Iris pigment epithelial cell (primary cell): ENCODE measurements around the gene NAV1.

Experiments used
- DNase-seq: peaks from one replicate; pipeline ENCODE4 v3.0.0-alpha.2; 2011; ENCODE audit warnings: low read depth

NAV1 gene

DNA sequence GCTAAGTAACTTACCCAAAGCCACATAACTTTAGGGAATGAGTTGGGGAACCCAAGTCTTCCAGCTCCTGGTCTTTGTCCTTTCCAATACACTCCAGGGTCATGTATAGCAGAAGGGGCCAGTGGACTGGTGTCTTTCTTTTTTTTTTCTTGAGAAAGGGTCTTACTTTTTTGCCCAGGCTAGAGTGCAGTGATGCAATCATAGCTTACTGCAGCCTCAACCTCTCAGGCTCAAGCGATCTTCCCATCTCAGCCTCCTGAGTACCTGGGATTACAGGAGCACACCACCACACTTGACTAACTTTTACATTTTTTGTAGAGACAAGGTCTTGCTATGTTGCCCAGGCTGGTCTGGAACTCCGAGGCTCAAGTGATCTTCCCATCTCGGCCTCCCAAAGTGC lies 12.2 kb downstream of the NAV1 start:
- DNase-seq, result no peak

DNA sequence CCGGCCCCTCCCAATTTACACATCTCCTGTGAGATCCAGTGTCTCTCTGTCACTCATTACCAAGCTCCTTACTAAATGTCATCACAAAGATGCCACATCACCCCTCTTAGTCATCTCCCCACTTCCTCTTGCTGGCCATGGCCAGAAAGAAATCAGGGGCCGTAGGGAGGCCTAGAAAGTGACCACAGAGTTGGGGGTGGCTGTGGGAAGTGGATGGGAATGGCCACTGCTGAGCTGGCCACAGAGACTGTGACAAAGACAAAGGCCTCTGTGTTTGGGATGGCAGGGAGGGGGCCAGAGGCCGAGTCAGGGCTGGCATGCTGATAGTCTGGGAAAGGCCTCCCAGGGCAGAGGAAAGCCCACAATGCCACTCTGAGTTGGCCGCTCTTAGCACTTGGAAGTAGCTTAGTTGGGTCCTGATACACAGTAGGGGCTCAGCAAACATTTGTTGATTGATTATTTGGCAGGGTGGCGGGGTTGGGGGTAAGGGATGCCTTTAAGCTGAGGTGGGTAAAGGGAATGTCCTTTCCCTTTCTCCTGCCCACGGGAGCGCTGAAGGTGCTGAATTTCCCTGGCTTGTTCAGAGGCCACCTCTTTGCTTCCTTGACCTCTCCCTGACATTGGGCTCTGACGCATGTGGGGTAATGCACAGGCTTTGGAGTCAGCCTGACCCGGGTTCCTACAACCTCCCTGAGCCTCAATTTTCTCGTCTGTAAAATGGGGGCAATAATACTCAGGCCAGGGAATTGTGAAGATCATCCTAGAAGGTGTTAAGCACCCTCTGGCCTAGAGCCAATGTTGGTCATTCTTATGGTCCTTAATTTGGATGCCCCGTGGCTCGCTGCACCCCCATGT lies 13.2 kb downstream of the NAV1 start:
- DNase-seq, result peak; percentile 79

DNA sequence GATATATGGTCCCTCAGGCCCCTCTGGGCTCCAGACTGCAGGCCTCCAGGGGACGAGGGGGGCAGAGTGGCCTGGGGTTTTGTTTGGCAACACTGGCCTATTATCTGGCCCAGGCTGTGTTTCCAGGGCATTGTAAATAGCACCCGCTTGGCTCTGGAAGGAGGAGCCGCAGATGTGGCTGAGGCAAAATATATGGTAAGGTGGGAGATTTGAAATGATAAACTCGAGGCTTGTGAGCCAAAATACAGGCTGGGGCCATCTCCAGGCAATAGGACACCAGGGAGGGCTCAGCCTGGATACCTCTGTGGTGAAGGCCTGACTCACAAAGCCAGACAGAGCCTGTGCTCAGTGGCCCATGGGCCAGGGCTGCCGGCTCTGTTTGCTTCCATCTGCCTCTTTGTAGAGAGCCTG lies 14.0 kb downstream of the NAV1 start:
- DNase-seq, result peak; percentile 82

DNA sequence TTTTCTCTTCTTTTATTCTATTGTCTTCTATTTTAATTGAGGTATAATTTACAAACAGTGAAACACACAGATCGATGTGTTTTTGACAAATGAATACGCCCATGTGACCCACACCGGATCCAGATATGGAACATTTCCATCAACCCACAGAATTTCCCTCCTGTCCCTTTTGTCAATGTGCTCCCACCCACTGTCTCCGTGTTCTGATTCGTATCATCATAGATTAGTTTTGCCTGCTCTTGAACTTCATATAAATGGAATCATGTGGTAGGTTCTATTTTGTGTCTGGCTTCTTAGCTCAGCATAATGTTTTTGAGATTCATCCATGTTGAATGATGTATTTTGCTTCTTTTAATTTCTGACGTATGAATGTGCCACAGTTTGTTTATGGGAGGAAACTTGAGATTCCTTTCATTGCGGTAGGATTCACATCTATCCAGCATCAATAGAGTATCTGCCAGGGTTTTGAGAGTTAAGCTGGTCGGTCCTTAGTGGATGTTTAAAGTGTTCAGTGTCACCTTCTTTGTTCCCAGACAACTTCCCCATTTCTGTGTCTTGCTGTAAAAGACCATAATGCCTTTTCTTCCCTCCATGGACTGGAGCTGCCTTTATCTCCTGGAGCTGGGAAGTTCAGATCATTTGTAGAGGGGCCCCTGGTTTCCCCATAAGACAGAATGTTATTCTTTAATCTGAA lies 14.7 kb downstream of the NAV1 start:
- DNase-seq, result peak; percentile 60

DNA sequence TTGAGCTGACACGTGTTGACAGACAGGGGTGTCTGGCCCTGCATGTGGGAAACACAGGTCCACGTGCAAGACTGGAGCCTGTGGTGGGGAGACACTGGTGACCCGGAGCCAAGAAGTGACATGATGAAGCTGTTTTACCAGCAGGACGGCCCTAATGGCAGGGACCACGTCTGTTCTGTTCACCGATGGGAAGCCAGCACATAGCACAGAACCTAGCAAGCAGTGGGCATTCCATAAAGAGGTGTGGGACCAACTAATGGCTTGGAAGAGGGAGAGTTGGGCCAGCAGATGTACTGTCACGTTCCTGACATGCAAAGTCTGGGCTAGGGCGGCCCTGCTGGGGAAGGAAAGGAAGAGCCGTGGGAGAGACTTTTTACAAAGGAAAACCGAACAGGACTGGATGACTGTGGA lies 15.3 kb downstream of the NAV1 start:
- DNase-seq, result no peak

DNA sequence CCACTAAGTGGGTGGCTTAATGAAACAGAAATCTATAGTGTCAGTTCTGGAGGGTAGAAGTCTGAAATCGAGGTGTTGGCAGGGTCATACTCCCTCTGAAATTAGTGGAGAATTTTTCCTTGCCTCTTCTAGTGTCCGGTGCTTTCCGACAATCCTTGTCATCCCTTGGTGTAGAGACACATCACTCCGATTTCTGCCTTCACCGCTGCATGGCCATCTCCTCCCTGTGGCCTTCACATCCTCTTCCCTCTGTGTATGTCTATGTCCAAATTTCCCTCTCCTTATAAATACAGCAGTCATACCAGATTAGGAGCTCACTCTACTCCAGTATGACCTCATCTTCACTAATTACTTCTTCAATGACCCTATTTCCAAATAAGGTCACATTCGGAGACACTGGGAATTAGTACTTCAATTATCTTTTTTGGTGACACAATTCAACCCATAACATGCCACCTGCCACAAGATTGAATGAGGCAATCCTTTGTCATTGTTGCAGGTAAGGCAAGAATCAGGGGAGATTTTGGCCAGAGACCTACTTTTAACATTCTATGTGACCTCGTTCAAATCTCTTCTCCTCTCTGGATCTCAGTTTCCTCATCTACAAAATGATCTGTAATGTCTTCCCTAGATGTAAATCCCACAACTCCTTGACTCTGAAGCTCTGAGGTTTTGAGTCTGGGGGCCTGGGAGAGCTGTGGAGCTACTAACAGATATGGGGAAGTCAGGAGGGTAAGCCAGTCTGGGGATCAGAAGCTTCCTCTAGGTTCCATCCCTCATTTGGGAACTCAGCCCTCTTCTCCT lies 16.1 kb downstream of the NAV1 start:
- no peak for DNase-seq

DNA sequence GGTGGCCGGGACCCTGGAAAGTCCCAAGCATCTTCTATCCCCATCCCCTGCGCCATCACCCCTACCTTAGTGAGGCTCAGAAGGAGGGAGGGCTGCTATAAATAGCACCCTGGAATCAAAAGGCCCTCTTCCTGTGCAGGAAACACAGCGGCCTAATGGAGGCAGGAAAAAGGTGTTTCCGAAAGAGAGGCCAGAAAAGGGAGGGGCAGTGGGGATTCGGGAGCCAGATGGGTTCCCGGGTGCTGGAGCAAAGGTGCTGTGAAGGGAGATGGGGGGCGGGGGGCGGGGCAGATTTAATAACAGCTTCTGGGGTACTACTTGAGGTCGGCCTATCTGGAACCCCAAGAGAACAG lies 16.6 kb downstream of the NAV1 start:
- no peak for DNase-seq

DNA sequence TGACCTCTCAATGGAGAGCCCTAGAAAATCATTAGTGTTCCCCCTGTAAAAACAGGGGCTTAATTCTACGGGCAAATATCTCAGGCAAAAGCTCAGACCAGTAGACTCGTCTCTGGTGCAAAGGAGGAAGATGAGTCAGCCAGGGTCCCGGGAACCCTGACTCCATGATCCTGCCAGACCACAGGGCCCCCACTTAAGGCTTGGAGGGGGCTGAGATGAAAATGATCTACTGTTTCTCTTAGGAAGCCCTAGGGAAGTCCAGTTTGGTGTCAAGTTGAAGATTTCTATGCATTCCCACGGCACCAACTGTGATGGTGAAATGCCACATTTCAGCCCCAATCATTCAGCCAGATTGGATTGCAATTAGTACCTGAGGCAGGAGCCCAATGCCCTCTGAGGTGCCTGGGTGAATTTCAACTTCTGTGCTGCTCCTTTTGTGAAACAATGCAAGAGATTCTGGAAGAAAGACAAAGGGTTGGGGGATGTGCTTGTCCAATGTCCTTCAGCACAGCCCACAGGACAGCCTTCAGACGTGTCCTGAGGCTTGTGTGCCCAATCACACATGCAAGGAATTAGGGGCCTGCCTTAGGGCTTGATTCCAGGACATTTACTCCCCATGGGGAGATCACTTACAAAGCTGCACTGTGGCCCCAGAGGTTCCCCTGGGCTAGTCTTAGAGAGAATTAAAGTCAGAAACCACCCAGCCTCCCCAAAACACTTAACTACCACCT lies 18.1 kb downstream of the NAV1 start:
- DNase-seq, result peak; percentile 80

DNA sequence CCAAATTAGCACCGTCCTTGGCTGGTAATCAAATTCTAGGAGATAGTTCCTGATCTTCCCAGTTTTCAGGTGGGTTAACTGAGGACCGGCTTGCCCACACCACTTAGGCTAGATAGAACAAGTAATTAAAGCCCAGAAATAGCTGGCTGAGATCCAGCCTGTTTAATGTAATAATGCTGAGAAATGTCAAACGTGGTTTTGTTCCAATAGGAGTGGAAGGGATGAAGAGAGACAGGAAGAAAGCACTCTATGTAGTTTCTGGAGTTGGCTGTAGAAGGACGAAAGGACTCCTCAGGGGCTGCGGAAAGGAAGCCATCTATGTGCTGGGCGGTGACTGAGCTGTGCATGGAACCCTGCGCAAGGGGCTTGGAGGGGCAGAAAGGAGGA lies 18.6 kb downstream of the NAV1 start:
- no peak for DNase-seq

DNA sequence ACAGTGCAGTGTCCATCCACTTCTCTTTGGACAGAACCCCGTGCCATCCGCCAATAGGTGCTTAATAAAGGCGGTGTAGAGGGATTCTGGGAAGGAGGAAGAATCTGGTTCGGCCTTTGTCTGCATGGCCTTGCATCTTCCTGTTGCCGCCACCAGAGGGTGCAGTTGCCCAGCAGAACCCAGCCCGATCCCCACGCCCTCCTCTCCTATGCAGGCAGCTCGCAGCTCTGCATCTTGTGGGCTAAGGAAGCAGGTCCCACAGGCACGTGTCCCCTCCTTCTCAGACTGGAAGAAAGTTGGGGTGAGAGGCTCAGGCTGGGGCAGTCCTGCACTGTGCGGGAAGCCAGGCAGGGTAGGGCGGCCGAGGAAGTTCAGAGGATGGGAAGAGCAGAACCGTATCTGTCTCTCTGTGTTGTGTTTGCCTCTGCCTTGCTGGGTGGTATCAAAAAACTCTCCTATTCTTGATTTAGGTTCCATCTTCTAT lies 20.8 kb downstream of the NAV1 start:
- peak; percentile 86 for DNase-seq

DNA sequence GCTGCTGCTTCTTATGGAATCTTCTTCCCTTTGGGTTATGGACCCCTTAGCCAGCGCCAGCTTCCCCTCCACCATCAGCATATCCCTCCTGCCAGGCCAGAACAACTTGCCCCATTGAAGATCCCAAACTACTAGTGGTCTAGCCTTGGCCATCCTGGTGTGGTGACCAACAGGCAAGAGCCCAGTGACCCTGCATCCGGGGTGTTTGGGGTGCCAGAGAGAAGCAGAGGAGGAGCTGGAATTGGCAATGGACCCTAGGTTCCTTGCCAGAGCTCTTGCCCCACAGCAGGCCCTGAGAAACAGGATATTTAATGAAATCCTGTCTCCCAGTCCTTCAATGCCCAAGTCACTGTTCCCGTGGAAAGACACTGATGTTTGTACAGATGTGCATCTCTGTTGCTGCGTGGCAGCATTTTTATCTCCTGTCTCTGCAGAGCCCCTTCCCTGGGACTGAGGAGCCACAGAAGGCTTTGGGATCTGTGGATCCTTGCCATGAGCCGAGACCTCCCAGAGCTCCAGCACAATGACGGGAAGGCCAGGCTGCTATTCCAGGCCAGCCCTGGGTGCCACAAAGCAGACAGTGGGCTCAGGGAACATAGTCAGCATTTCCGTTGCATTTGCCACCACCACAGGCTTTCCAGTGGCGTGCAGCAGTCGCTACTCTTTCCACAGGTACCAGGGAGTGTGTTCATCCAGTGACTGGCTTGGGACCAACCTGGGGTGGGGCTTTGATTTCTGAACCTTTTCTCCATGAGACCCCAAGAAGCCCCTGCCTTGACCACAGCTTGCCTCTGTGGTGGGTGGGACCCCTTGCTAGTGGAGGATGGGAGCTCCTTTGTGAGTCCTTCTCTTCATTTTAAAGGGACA lies 21.6 kb downstream of the NAV1 start:
- DNase-seq, result no peak

DNA sequence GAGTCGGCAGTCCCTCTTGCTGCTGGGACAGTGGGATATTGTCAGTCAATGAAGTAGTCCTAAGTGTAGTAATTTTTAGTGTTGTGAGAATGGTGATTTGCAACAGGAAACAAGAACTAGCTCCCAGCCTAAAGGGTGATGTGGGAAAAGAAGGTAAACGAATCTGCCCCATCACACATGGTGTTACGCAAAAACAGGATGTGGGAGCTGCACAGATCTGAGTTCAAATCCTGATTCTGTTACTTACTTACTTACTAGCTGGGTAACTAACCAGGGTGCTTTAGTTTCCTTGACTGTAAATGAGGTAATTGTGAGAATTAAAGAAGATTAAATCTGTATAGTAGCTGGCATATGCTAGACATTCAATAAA lies 22.3 kb downstream of the NAV1 start:
- peak; percentile 41 for DNase-seq

DNA sequence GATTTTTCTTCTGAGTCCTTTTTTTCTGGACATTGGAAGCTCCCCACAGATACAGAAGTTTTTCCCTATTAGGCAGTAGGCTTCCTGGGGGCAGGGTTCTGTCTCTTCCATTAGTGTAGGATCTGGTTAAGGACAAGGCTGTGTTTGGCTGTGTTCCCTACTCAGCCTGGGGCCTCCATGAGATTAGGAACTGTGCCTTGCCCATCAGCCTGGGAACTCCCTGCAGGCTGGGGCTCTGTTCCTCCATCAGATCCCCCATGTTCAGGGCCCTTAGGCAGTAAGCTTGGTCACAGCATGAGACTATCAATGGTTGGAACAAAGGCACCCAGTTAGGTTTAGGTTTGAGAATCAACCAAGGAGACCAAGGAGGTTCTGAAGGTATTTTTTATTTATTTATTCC lies 22.7 kb downstream of the NAV1 start:
- no peak for DNase-seq

DNA sequence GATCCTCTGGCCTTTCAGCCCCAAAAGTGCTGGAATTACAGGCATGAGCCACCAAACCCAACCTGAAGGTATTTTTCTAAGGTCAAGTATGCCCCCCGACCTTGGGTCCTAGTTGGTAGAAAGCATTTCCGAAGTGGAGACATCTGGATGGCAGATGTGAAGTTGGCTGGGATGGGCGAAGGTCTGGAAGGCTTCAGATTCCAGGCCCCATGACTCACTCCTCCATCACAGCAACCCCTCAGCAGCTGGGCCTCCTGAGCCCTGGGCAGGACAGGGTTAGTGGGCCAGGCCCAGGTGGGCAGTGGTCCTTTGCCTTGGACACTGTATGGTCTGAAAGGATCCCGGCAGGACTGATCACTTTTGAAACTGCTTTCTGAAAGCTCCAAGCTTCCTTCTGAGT lies 23.3 kb downstream of the NAV1 start:
- DNase-seq, result peak; percentile 91

DNA sequence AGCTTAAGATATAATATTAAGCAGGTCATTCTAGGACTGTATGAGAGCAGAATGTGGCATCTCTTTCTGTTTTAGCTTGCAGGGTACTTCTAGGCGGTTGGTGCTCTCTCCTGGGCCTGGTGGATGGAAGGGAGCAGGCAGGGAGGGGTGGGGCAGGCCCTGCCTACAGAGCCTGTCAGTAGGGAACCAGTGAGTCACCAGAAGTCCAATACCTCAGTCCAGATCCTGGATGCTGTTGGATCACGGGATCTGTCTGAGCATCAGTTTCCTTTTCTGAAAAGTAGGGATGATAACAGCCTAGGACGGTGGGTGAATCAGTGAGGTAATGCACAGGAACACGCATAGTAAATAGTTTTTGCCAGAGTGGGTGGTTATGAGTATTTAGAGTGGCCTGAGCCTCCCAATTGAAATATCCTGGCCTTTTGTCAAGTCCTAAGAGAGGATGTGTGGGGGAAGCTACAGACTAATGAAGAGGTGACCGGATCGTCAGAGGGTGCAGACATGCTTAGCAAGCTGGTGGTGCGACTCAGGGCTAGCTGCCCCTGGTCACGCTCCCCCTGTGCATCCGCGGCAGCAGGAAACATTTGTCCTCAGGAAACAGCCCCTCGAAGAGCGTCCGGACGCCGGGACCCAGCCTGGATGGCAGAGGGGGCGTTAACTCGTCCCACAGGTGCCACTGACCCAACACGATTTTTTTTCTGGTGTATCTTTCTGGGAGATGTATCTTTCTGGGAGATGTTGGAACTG lies 23.9 kb downstream of the NAV1 start:
- peak; percentile 88 for DNase-seq

DNA sequence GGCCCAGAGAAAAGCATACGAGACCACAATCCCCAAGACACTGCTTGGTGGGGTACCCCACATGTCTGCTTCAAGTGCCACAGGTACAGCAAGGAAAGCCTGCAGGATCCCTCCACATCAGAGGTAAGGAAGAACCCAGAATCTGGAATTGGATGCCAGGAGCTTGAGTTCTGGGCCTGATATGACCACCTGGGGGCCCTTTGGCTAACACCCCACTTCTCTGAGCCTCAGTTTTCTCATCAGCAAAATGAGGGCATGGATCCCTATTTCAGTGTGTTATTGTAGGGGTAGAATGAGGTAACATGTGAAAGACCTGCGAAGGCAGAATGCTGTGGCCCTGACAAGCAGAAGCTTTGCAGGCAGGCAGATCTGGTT lies 24.5 kb downstream of the NAV1 start:
- DNase-seq, result no peak

DNA sequence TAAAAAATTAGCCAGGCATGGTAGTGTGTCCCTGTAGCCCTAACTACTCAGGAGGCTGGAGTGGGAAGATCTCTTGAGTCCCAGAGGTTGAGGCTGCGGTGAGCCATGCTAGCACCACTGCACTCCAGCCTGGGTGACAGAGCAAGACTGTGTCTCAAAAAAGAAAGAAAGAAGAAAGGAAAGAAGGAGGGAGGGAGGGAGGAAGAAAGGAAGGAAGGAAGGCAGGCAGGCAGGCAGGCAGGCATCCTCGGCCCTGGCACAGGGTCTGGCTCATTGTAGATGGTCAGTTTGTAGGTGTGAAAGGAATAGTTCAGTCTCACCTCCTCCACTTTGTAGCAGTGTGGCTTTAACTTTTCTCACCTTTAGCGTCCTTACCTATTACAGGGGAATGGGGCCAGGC lies 25.0 kb downstream of the NAV1 start:
- no peak for DNase-seq

DNA sequence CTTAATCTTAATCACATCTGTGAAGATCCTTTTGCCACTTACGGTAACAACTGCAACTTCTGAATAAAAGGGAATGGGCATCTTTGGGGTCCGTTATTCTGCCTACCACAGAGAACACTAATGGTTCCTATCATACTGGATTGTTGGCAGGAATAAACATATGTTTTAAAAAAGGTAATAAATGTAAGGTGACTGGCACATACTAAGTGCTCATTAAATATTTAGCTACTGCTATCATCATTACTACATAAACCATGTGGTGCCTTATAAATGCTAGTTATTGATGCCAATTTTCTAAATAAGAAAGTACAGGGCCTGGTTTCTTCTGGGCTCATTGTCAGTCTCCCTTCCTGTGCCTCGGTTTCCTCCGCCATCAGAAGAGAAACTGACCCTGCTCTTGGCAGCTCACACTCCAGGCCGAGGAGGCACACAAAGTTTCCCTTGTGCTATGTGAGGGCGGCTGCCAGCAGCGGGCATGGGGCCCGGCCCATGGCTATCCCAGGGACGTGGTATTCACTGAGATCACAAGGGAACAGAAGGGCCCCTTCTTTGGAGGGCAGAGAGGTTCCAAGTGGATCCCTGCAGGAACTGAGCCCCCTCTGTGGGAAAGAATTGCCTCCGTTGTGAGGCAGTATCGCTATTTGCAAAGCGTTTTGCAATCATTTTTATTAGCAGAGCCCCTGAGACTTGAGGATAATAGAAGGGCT lies 26.2 kb downstream of the NAV1 start:
- no peak for DNase-seq

DNA sequence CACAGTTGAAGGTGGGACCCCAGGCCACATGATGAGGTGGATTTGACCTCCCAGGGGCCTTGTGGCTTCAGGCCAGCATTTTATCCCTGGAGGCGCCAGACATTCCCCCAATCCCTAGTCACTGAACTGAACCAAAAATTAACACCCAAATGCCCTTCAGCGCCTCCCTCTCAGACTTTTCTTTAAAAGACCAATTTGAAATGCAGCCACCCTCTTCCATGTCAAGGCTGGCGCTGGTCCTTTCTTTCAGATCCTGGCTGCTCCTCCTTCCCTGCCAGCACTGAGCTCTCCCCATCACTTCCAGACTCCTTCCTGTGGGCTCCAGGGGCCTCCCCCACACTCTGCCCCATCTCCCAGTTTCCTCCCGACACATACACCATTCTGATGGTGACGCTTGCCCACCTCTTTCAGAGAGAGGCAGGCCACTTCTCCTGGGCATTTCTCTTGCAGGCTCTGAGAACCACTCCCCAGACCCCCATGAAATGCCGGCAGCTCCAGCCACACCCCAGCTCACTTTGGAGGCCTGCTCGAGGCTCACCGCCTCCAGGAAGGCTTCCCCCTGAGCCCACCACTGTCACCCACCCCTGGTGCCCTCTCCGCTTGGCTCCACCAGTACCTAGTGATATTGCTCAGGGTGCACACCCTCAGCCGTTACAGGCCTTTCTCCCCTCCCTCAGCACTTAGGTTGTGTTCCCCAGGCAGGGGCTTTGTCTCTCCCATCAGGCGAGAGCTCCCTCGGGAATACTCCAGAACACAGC lies 27.0 kb downstream of the NAV1 start:
- DNase-seq, result no peak
